Left forelimb (tissue), 1 donor: ENCODE results near the gene SORCS2.
"Not testable (repeated sequence)": the region's sequence is repeated elsewhere in the genome, so short reads cannot be mapped to it uniquely, and the experiment has no call there.

Experiments used
- DNase-seq: peaks from one replicate; pipeline ENCODE4 v3.0.0-alpha.2; 2018; ENCODE audit warnings: low spot score

Gene SORCS2

GRCh38 chr4:7587433-7588405 lies 395.4 kb downstream of the SORCS2 start:
- DNase-seq = no peak

GRCh38 chr4:7590189-7590588 lies 397.9 kb downstream of the SORCS2 start:
- no peak for DNase-seq

GRCh38 chr4:7590899-7591298 lies 398.6 kb downstream of the SORCS2 start:
- no peak for DNase-seq

- DNase-seq = no peak
These were observed 399.2 kb downstream of the SORCS2 start for GRCh38 chr4:7591409-7592053.

GRCh38 chr4:7593646-7594412 lies 401.5 kb downstream of the SORCS2 start:
- no peak for DNase-seq

GRCh38 chr4:7595934-7596461 lies 403.7 kb downstream of the SORCS2 start:
- DNase-seq = no peak

GRCh38 chr4:7596918-7597606 lies 404.7 kb downstream of the SORCS2 start:
- no peak for DNase-seq

GRCh38 chr4:7598939-7599790 lies 406.8 kb downstream of the SORCS2 start:
- no peak for DNase-seq

GRCh38 chr4:7600247-7600646 lies 407.9 kb downstream of the SORCS2 start:
- DNase-seq = no peak

GRCh38 chr4:7602166-7602565 lies 409.8 kb downstream of the SORCS2 start:
- not testable (repeated sequence) for DNase-seq

GRCh38 chr4:7607156-7607910 lies 415.0 kb downstream of the SORCS2 start:
- no peak for DNase-seq

- no peak for DNase-seq
These were observed 415.7 kb downstream of the SORCS2 start for GRCh38 chr4:7608046-7608445.

GRCh38 chr4:7609316-7609715 lies 417.0 kb downstream of the SORCS2 start:
- DNase-seq = no peak

- no peak for DNase-seq
These were observed 417.8 kb downstream of the SORCS2 start for GRCh38 chr4:7610022-7610670.

GRCh38 chr4:7610841-7611240 lies 418.5 kb downstream of the SORCS2 start:
- no peak for DNase-seq

- no peak for DNase-seq
These were observed 420.1 kb downstream of the SORCS2 start for GRCh38 chr4:7612311-7612897.

GRCh38 chr4:7614350-7614949 lies 422.1 kb downstream of the SORCS2 start:
- no peak for DNase-seq

GRCh38 chr4:7616193-7616592 lies 423.9 kb downstream of the SORCS2 start:
- DNase-seq = no peak

- DNase-seq = no peak
These were observed 426.0 kb downstream of the SORCS2 start for GRCh38 chr4:7618361-7618760.
